Osteocyte (in vitro differentiated cells): ENCODE measurements around the gene CNGB1. TPM values are rescaled to one million over a fixed set of nuclear protein-coding genes. Genes with fewer than 3 reads are reported as not detected.
"Not testable (repeated sequence)": the region's sequence is repeated elsewhere in the genome, so short reads cannot be mapped to it uniquely, and the experiment has no call there.

ENCODE experiments used
- DNase-seq: peaks from one replicate; pipeline ENCODE4 v3.0.0; 2021; ENCODE audit warnings: mixed read lengths; ENCODE audit not compliant: unreplicated experiment; ENCODE audit errors: extremely low spot score
- H3K27ac Mint-ChIP-seq: one replicate; pipeline ENCODE4 v1.8.0; 2021; ENCODE audit warnings: mild to moderate bottlenecking, mixed read lengths; ENCODE audit not compliant: unreplicated experiment
- H3K27me3 Mint-ChIP-seq: one replicate; pipeline ENCODE4 v1.8.0; 2021; ENCODE audit warnings: mixed read lengths; ENCODE audit not compliant: unreplicated experiment
- H3K36me3 Mint-ChIP-seq: one replicate; pipeline ENCODE4 v1.8.0; 2021; ENCODE audit warnings: mixed read lengths; ENCODE audit not compliant: unreplicated experiment
- H3K4me1 Mint-ChIP-seq: one replicate; pipeline ENCODE4 v1.8.0; 2021; ENCODE audit warnings: mixed read lengths; ENCODE audit not compliant: unreplicated experiment
- H3K4me3 Mint-ChIP-seq: one replicate; pipeline ENCODE4 v1.8.0; 2021; ENCODE audit warnings: mild to moderate bottlenecking, moderate library complexity, mixed read lengths; ENCODE audit not compliant: unreplicated experiment
- H3K9me3 Mint-ChIP-seq: one replicate; pipeline ENCODE4 v1.8.0; 2021; ENCODE audit warnings: mixed read lengths; ENCODE audit not compliant: unreplicated experiment
- total RNA-seq: library from RNA; stranded (reverse); gene quantifications from 2 replicates; pipeline ENCODE4 v1.2.1, GENCODE V29; 2021
- TF ChIP-seq, protein P1 (sequence below): fragments of 200-600 bp; sonication (generic); IDR thresholded peaks from 2 replicates; pipeline ENCODE4 v1.5.0; 2021; ENCODE audit warnings: antibody characterized with exemption, mild to moderate bottlenecking, moderate library complexity

The CNGB1 gene
- total RNA-seq, 1 donor from 2014 or later, result not detected

DNA sequence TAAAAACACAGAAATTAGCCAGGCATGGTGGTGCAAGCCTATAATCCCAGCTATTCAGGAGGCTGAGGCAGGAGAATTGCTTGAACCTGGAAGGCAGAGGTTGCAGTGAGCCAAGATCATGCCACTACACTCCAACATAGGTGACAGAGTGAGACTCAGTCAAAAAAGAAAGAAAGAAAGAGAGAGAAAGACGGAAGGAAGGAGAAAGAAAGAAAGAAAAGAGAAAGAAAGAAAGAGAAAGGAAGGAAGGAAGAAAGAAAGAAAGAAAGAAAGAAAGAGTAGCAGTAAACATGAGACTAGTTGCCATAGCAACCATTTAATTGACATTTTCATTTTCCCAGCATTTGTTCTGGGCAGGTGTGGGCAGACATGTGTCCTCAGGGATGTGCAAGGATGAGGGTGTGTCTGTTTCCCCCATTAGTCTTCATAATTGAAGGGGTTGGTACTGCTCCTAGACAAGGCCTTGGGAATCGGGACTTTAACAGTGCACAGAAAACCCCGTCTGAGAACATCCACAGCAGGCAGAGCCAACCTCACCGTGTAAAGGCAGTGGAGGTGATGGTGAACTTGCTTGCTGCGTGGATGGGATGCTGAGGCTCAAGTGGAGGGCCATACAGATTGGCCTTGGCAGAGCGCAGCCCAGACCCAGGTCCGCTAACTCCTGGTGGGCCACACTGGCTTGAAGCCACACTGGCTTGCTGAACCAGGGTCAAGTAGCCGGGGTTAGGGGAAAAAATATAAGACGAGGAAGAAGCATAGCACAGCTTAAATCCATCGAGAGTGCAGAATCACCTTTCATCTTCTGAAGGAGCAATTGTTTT is 133.4 kb downstream of the CNGB1 start:
- Mint-ChIP-seq H3K9me3 (no peaks in the 10 kb centered on the region), H3K4me1 (peaks cover 67% of the 10 kb centered on the region), H3K27me3 (no peaks in the 10 kb centered on the region), H3K27ac (peak overlapping the region; percentile 89), H3K36me3 (peaks cover 2% of the 10 kb centered on the region), H3K4me3 (no peak overlapping the region)
- no peak for DNase-seq
- TF ChIP-seq, protein P1, sequence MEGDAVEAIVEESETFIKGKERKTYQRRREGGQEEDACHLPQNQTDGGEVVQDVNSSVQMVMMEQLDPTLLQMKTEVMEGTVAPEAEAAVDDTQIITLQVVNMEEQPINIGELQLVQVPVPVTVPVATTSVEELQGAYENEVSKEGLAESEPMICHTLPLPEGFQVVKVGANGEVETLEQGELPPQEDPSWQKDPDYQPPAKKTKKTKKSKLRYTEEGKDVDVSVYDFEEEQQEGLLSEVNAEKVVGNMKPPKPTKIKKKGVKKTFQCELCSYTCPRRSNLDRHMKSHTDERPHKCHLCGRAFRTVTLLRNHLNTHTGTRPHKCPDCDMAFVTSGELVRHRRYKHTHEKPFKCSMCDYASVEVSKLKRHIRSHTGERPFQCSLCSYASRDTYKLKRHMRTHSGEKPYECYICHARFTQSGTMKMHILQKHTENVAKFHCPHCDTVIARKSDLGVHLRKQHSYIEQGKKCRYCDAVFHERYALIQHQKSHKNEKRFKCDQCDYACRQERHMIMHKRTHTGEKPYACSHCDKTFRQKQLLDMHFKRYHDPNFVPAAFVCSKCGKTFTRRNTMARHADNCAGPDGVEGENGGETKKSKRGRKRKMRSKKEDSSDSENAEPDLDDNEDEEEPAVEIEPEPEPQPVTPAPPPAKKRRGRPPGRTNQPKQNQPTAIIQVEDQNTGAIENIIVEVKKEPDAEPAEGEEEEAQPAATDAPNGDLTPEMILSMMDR, result no peak

DNA sequence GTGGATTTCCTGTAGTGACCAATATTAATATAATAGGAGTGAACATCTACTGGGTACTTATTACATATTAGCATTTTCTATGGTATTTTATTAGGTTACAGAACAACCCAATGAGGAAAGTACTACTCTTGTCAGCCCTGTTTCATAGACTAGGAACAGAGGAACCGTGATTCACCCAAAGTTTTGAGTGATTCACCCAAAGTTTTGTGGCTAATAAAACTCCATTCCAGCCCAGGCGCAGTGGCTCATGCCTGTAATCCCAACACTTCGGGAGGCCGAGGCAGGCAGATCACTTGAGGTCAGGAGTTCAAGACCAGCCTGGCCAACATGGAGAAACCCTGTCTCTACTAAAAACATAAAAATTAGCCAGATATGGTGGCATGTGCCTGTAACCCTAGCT is 135.5 kb downstream of the CNGB1 start:
- not testable (repeated sequence) for H3K36me3 Mint-ChIP-seq, H3K4me3 Mint-ChIP-seq, H3K27me3 Mint-ChIP-seq, DNase-seq, H3K9me3 Mint-ChIP-seq
- Mint-ChIP-seq H3K27ac (peak overlapping the region; percentile 89), H3K4me1 (peaks cover 51% of the 10 kb centered on the region)

DNA sequence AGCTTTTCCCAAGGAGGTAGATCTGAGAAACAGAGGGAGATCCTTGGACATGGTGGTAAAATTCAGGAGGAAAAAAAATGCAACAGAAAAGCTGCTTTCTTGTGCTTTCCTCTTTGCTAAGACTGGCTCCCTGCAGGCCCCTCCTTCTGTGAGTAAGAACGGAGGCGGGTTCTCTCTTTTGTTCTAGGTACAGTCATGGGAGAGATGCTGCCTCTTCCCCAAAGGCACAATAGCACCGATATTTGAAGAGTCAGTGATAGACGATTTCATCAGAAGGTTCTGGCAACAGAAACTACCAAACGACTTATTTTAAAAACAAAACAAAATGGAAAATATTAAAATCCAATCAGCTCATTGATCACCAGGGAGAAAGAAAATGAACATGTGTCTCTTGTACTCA is 136.0 kb downstream of the CNGB1 start:
- TF ChIP-seq, protein P1, result no peak
- H3K4me1 Mint-ChIP-seq, result peaks cover 51% of the 10 kb centered on the region
- no peaks in the 10 kb centered on the region for H3K9me3 Mint-ChIP-seq
- no peak for DNase-seq
- peak overlapping the region; percentile 68 for H3K27ac Mint-ChIP-seq
- H3K4me3 Mint-ChIP-seq, result peak overlapping the region; percentile 4
- no peaks in the 10 kb centered on the region for H3K27me3 Mint-ChIP-seq
- H3K36me3 Mint-ChIP-seq, result no peaks in the 10 kb centered on the region

Other genes starting within 250 kb of the CNGB1 start
- gene KATNB1, start 235.4 kb downstream of the CNGB1 start, total RNA-seq, result 14.2 and 15.9 TPM in 2 replicates
- 191 and 196 TPM in 2 replicates for gene KIFC3, start 168.6 kb downstream of the CNGB1 start, total RNA-seq
- gene ZNF319, start 29.5 kb upstream of the CNGB1 start, total RNA-seq, result 11.9 and 14.9 TPM in 2 replicates
- 43.4 and 45.5 TPM in 2 replicates for gene USB1, start 30.3 kb upstream of the CNGB1 start, total RNA-seq
- 4.9 and 5.2 TPM in 2 replicates for gene MMP15, start 54.6 kb upstream of the CNGB1 start, total RNA-seq
- gene CFAP20, start 158.3 kb upstream of the CNGB1 start, total RNA-seq, result 28.7 TPM in 2 replicates
- gene CSNK2A2, start 227.0 kb upstream of the CNGB1 start, total RNA-seq, result 77.9 and 79.3 TPM in 2 replicates